Activated CD4-positive, alpha-beta T cell treated with anti-CD3 and anti-CD28 coated beads, Interleukin-2, amount 50 U/mL, for 24 hours (primary cell): ENCODE results near the gene ALOX12.
"Not testable (repeated sequence)": the region's sequence is repeated elsewhere in the genome, so short reads cannot be mapped to it uniquely, and the experiment has no call there.

ENCODE experiments used
- DNase-seq, 2 donors: peaks; one replicate each; pipeline ENCODE4 v3.0.0-alpha.2; 2020; ENCODE audit warnings: low read depth in 1 of 2, low spot score in 1 of 2

The ALOX12 gene, protein sequence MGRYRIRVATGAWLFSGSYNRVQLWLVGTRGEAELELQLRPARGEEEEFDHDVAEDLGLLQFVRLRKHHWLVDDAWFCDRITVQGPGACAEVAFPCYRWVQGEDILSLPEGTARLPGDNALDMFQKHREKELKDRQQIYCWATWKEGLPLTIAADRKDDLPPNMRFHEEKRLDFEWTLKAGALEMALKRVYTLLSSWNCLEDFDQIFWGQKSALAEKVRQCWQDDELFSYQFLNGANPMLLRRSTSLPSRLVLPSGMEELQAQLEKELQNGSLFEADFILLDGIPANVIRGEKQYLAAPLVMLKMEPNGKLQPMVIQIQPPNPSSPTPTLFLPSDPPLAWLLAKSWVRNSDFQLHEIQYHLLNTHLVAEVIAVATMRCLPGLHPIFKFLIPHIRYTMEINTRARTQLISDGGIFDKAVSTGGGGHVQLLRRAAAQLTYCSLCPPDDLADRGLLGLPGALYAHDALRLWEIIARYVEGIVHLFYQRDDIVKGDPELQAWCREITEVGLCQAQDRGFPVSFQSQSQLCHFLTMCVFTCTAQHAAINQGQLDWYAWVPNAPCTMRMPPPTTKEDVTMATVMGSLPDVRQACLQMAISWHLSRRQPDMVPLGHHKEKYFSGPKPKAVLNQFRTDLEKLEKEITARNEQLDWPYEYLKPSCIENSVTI

DNA sequence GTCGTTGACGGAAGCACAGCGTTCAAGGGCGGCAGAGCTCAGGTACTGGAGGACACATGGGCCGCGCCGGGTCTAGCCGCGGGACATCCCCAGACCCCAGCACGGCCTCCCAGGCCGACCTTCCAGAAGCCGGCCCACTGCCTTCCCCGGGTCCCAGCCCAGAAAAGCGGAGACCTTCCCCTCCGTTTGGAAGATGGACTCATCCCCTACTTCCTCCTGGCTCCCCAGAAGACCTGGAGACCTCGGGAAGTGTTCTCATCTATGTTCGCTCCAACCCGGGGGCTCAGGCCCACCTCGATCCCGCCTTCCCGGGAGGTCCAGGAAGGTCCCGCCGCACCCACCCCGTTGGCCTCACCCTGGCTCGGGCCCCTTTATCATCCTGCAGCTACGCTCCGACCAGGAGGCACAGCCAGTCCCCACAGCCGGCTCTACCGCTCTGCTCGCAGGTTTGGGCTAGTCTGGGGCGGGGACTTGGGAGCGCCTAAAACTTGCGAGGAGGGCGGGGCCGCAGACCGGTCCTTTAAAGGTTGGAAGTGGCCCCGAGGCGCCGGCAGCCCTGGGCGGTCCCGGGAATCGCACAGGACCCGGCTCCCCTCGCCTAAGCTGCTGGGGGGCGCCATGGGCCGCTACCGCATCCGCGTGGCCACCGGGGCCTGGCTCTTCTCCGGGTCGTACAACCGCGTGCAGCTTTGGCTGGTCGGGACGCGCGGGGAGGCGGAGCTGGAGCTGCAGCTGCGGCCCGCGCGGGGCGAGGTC, at the start of gene ALOX12:
TSS of gene ALOX12 (plus strand) at position 550 of the 756 bp plus-strand sequence. CDS start at position 619, 69 bp downstream.
- DNase-seq: no peak

DNA sequence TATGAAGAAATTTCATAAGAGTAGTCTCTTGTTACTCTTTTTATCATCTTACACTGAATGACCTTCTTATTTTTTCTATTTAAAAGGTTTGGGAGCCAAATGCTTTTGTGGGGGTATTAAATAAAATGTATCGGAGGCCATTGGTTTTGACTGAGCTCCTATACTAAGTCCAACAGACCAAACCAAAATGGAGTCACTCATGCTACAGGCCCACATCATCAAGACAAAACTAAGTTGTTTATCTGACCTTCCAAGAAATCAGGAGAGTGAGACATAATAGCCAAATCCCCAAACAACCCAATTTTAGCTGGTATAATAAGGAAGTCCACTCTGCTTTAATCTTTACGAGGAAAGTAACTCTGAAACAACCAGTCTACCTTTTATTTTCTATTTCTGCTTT, 48.1 kb upstream of the ALOX12 start:
- no peak for DNase-seq

DNA sequence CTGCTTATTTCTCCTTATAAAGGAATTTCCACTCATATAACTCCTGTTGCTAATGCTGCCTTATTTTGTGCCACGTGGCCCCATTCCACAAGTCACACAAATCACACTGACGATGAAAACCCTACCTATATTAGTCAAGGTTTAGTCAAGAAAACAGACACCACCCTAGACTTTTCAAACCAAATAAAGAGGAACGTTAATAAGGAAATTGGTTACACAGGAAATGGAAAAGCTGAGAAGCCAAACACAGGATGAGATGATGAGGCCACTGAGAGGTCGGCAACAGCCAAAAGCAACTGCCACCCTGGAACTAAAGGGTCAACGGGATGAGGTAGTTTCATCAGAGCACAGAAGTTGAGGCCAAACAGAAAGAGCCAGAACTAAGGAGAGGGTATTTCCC, 47.3 kb upstream of the ALOX12 start:
- no peak for DNase-seq

DNA sequence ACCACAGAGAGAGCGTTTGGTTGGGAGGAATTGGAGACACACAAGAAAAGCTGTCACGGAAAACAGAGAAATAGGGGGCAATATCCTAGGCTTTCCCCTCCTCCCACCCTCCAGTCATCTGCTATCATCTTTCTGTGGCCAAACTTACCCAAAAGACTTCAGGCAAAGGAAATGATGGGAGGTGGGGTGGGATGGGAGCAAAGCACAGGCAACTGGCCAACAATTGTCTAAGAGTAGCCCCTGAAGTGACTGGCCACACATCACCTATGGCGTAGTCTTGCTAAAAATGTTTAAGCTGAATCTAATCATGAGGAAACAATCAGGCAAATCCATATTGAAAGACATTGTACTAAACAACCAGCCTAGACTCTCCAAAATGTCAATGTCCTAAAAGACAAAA, 46.9 kb upstream of the ALOX12 start:
- no peak for DNase-seq

DNA sequence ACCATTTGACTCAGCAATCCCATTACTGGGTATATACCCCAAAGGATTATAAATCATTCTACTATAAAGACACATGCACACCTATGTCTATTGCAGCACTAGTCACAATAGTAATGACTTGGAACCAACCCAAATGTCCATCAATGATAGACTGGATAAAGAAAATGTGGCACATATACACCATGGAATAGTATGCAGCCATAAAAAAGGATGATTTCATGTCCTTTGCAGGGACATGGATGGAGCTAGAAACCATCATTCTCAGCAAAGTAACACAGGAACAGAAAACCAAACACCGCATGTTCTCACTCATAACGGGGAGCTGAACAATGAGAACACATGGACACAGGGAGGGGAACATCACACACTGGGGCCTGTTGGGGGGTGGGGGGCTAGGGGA, 44.9 kb upstream of the ALOX12 start:
- DNase-seq: not testable (repeated sequence)

DNA sequence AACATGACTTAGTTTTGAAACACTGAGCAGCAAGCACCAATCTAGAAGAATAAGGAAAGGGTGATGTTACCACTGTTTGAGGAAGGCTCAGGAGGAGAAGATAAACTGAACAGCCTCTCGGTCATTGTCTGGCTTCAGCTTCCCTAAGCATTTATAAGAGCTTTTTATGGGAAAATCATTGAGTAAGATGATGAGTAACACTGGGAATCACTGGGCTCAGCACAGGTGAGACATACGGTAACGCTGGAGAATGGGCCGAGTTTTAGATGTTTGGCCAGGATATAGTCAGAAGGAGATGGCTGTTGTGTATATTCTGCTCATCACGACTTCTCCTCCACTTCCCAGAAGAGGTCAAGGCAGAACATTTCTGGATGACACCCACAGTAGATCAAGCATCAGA, 42.2 kb upstream of the ALOX12 start:
- no peak for DNase-seq

DNA sequence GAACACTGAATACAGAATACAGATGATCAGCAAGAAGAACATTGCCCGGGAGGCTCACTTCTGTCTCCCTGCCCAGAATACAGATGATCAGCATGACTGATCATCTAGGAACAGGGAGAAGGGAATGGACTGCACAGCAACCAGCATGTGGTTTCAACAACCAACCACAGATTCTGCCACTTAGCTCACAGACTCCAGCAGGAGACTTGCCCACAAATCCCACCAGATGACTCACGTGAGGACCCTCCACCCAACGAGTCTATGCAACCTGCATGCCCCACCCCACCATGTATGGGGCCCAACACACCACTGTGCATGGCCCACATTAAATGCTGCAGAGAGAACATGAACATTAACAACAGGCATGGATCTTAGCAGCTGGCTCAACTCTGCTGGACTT, 36.1 kb upstream of the ALOX12 start:
- no peak for DNase-seq

DNA sequence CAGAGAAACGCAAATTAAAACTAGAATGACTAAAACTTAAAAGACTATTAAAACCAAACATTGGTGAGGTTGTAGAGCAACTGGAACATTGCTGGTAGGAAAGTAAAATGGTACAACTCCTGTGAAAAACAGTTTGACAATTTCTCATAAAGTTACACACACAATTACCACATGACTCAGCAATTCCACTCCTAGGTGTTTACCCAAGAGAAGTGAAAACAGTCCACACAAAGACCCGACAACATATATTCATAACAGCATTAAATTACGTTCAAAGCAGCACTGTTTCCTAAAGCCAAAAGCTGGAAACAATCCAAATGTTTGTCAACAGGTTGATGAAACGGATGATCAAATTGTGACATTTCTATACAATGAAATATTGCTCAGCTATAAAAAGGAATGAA, 26.5 kb upstream of the ALOX12 start:
- no peak for DNase-seq

DNA sequence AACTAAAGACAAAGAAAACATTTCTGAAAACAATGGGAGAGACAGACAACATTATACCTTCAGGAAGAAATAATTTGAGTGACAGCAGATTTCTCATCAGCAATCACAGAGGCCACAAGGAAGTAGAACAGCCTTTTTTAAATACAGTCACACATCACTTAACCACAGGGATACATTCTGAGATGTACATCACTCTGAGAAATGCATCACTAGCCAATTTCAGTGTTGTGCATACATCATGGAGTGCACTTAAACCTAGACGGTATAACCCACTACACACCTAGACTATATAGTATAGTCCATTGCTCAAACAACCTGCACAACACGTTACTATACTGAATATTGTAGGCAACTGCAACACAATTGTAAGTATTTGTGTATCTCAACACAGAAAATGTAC, 24.9 kb upstream of the ALOX12 start:
- no peak for DNase-seq

DNA sequence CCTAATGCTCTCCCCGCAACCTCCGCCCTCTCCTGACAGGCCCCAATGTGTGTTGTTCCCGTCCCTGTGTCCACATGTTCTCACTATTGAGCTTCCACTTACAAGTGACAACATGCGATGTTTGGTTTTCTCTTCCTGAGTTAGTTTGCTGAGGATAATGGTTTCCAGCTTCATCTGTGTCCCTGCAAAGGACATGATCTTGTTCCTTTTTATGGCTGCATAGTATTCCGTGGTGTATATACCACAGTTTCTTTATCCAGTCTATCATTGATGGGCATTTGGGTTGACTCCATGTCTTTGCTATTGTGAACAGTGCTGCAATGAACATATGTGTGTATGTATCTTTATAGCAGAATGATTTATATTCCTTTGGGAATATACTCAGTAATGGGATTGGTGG, 16.4 kb upstream of the ALOX12 start:
- DNase-seq: not testable (repeated sequence)

DNA sequence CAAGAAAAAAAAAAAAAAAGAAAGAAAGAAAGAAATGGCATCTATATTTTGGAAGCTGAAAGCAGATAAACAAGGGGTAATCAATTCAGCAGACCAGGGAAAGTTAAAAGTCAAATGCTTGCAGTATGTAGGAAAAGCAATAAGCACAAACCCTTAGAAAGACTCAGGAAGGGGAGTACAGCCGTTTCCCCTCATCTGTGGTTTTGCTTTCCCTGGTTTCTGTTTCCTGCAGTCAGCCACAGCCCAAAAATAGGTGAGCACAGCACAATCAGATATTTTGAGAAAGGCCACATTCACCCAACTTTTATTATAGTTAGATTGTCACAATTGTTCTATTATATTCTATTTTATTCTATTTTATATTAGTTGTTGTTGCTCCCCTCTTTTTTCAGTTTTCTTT, 14.4 kb upstream of the ALOX12 start:
- DNase-seq: no peak

DNA sequence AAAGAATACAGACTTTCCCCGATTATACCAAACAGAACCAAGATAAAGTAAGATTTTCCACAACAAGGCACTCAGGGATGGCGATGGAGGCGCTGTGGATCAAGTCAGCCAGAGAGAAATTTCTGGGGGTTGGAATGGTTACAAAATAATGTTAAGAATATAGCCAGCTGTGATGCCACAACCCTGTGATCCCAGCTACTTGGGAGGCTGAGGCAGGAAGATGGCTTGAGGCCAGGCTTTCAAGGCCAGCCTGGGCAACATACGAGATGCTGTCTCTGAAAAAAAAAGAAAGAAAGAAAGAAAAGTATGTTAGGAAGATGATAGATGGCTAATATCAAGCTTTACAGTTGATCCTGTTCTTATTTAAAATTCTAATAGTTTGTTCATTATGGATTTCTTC, 10.6 kb upstream of the ALOX12 start:
- no peak for DNase-seq

DNA sequence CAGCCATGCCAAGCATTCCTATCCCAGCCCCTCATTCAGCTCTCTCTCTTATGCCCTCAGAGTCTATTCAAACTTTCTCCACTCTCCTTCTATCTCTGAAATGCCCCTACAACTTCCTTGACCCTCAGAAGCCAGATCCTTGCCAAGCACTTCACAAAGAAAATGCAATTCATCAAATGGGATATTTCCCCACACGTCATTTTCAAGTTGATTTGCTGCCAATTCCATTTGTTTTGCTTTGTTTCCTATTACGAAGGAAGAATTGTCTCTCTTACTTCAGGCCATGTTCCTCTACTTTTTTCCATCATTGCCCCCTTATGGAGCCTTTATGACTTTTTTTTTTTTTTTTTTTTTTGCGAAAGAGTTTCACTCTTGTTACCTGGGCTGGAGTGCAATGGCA, 9.2 kb upstream of the ALOX12 start:
- no peak for DNase-seq

DNA sequence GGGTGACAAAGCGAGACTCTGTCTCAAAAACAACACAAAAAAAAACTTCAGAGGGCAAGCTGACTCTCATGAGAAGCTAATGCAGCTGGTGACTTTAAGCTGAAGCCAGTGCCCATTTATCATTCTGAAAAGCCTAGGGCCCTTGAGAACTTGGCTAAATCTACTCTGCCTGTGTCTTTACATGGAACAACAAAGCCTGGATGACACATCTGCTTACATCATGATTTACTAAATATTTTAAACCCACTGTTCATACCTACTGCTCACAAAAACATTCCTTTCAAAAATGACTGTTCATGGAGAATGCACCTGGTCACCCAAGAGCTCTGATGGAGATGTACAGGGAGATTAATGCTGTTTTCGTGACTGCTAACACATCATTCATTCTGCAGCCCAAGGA, 6.1 kb upstream of the ALOX12 start:
- no peak for DNase-seq

DNA sequence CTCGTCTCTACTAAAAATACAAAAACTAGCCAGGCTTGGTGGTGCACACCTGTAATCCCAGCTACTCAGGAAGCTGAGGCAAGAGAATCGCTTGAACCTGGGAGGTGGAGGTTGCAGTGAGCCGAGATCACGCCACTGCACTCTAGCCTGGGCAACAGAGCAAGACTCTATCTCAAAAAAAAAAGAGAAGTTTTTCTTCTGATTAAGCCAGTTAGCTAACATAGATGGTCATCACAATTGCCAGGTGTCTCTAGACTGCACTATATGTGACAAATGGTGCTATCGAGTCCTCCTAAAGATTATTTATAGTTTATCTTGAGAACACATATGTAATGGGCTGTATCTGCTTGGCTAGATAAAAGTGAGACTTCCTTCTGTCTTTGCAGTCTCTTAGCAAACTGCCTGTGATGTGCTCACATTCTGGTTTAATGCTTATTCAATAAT, 2.2 kb upstream of the ALOX12 start:
- not testable (repeated sequence) for DNase-seq

DNA sequence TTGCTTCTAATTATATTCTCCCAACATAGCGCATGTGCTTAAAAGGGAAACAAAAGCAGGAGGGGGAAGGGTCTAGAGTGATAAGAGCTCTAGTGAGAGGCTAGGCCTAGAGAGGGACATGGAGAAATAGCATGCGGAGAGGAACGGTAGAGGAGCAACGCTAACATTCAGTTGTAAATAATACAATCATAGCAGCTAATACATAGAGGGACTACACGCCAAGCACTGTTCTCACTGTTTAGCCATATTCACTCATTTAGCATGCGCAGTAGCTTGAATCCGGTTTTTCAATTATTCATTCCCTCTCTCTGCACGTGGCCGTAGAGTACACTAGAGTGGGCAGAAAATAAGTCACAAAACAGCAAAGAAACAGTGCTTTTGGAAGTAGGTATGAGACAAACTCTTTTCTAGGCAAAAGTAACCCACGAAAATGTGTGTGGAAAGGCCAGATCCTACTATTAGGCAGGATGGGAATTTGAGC, 1.7 kb upstream of the ALOX12 start:
- DNase-seq: no peak

DNA sequence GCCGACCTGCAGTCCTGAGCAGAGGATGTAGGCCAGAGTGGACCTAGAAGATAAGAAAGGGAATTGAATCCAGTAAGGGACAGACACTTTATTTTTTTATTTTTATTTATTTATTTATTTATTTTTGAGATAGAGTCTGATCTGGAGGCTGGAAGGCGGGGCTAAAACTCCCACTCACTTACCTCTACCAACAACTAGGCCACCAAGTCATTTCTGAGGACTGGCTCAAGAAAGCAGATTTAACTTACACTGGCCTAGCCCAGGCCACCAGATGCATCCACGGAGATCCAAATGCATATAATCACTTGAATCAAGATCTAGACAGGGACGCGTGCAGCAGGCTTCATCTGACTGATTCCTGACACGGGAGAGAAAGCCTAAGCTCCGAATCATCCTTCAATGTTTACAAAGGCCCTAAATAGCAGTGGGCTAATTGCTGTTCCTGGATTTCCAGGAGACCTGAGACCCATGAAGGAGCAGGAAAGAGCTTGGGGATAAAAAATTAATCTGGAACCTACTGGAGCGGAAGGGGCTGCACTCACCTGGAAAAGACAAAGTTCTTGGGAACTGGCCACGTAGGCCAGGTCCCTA, 1.1 kb upstream of the ALOX12 start:
- no peak for DNase-seq

DNA sequence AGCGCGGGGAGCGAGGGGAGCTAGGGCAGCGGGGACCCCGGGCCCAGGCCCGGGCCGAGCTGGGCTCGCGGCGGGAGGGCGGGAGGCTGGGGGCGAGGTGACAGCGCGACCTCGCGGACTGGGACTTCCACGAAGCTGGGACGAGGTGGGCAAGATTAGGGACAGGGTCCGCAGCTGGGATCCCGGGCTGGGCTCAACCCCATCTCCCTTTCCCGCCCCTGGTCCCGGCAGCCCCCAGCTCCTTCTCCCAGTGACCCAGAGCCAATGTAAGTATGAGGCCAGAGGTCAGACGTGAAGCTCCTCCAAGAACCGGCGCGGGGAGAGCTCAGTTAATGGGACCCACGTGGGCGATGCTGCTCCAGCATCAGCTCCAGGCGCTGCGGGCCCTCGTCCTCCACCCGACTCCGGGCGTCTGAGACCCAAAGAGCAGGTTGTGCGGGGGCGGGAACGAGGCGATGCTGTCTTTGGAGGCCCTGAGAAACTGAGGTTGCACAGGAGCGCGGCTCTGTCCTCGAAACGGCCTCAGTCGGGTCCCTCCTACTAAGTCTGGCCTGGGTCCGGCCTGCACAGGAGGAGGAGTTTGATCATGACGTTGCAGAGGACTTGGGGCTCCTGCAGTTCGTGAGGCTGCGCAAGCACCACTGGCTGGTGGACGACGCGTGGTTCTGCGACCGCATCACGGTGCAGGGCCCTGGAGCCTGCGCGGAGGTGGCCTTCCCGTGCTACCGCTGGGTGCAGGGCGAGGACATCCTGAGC, 585 bp downstream of the ALOX12 start:
- no peak for DNase-seq

DNA sequence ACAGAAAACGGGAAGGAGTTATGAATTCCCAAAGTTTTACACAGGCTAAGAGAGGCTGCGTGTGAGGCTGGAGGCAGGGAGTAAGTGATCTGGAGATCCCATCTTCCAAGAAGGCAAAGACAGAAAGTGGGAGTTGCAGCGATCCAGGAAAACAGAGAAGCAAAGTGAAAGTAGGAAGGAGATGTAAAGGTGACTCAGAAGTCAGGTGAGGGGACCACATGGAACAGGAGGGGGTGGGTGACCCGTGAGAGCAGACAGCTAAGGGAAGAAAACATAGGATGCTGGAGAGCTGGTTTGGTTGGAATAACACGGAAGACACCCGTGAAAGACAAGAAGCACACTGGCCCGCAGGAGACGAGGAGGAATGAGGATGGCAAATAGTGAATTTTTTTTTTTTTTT, 1.3 kb downstream of the ALOX12 start:
- DNase-seq: no peak

DNA sequence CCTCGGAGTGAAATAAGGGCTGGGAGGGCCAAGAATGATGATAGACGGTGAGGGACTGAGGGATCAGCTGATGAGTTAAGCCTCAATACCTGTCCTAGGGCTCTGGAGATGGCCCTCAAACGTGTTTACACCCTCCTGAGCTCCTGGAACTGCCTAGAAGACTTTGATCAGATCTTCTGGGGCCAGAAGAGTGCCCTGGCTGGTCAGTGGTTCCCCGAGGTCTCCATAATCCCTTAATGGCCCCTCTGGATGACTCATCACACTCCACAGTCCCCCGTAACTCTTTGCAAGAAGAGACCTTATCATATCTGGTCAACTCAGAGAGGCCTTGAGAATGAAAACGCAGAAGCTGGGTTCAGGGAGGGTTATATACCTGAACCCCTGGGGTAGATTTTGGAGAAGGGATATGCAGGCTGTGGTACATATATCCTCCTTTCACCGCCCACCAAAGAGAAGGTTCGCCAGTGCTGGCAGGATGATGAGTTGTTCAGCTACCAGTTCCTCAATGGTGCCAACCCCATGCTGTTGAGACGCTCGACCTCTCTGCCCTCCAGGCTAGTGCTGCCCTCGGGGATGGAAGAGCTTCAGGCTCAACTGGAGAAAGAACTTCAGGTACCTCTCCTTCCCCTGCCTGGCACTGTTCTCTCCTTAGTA, 3.1 kb downstream of the ALOX12 start:
- DNase-seq: no peak
